Mucosa of stomach (tissue), 1 donor: ENCODE data around the gene LDLRAD3.

ENCODE experiments used
- H3K27me3 ChIP-seq: one replicate; pipeline ENCODE4 v1.7.0; 2013; ENCODE audit warnings: mild to moderate bottlenecking, low read length; ENCODE audit not compliant: control insufficient read depth, insufficient read depth
- H3K36me3 ChIP-seq: one replicate; pipeline ENCODE4 v1.7.0; 2013; ENCODE audit warnings: low read length; ENCODE audit not compliant: control insufficient read depth, insufficient read depth
- H3K4me1 ChIP-seq: one replicate; pipeline ENCODE4 v1.7.0; 2013; ENCODE audit warnings: mild to moderate bottlenecking, low read length; ENCODE audit not compliant: control insufficient read depth, insufficient read depth
- H3K4me3 ChIP-seq: one replicate; pipeline ENCODE4 v1.7.0; 2013; ENCODE audit warnings: low read length
- H3K9ac ChIP-seq: one replicate; pipeline ENCODE4 v1.7.0; 2013; ENCODE audit warnings: mild to moderate bottlenecking, low read length, moderate library complexity
- H3K9me3 ChIP-seq: one replicate; pipeline ENCODE4 v1.7.0; 2013; ENCODE audit warnings: mild to moderate bottlenecking, low read length, moderate library complexity; ENCODE audit not compliant: control insufficient read depth
- donor health status: Pancreatic carcinoma.

Gene LDLRAD3

GRCh38 chr11:36108881-36109589 is 165.2 kb downstream of the LDLRAD3 start:
- H3K36me3 ChIP-seq, result no peaks in the 10 kb centered on the region
- no peak overlapping the region for H3K9ac ChIP-seq
- H3K27me3 ChIP-seq, result no peaks in the 10 kb centered on the region
- H3K4me1 ChIP-seq, result no peaks in the 10 kb centered on the region
- no peak overlapping the region for H3K4me3 ChIP-seq
- no peaks in the 10 kb centered on the region for H3K9me3 ChIP-seq

GRCh38 chr11:36109590-36109849 is 165.7 kb downstream of the LDLRAD3 start:
- Histone ChIP-seq H3K4me3 (no peak overlapping the region), H3K27me3 (no peaks in the 10 kb centered on the region), H3K4me1 (no peaks in the 10 kb centered on the region), H3K9ac (no peak overlapping the region), H3K9me3 (no peaks in the 10 kb centered on the region), H3K36me3 (no peaks in the 10 kb centered on the region)

- Histone ChIP-seq H3K4me1 (no peaks in the 10 kb centered on the region), H3K36me3 (no peaks in the 10 kb centered on the region), H3K9ac (no peak overlapping the region), H3K27me3 (no peaks in the 10 kb centered on the region), H3K4me3 (no peak overlapping the region), H3K9me3 (no peaks in the 10 kb centered on the region)
These were observed 166.2 kb downstream of the LDLRAD3 start for GRCh38 chr11:36109850-36110606.

- no peaks in the 10 kb centered on the region for H3K9me3 ChIP-seq
- H3K27me3 ChIP-seq, result no peaks in the 10 kb centered on the region
- no peak overlapping the region for H3K4me3 ChIP-seq
- H3K4me1 ChIP-seq, result no peaks in the 10 kb centered on the region
- H3K9ac ChIP-seq, result no peak overlapping the region
- H3K36me3 ChIP-seq, result no peaks in the 10 kb centered on the region
These were observed 167.0 kb downstream of the LDLRAD3 start for GRCh38 chr11:36110668-36111410.

DNA sequence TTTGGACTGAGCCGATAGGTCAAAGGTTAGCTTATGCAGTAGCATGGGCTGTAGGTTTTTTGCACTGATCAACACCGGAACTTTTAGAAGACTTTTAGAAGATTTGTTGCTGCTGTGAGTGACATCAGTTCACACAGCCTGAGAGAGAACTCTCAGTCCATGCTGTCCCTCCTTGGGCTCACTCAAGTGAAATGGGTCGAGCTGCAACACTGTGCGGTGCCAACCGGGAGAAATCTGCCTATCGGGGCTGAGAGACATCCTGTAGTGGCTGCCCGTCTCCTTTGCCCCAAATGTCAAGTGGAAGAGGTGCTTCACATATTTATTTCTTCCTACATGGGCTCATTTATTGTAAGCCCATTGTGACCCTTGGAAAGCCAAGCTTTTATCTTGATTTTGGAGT is 170.2 kb downstream of the LDLRAD3 start:
- H3K27me3 ChIP-seq, result no peaks in the 10 kb centered on the region

GRCh38 chr11:36115378-36115801 is 171.5 kb downstream of the LDLRAD3 start:
- Histone ChIP-seq H3K4me3 (no peak overlapping the region), H3K9me3 (no peaks in the 10 kb centered on the region), H3K27me3 (no peaks in the 10 kb centered on the region)

More for the DNA sequence above, 170.2 kb downstream of the LDLRAD3 start:
- Histone ChIP-seq H3K9me3 (no peaks in the 10 kb centered on the region), H3K36me3 (no peaks in the 10 kb centered on the region), H3K9ac (no peak overlapping the region), H3K4me1 (no peaks in the 10 kb centered on the region), H3K4me3 (no peak overlapping the region)

DNA sequence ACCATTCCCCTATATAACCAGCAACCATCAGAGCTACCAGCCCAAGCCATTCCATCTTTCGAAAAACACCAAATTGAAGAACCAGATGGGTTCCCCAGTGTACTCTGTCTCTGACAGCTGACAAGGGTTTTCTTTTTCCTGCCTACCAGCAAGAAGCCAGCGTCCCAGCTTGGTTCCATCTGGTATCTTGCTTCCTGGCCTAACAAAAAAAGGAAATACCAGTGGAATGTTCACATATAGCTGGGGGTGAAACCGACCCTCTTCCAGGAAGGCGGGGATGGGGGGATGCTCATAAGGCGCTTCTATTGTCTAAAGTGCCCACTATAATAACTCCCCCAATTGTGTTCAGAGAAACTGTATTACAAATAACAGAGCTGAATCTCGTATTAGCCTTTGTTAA is 172.3 kb downstream of the LDLRAD3 start:
- Histone ChIP-seq H3K36me3 (no peaks in the 10 kb centered on the region), H3K4me3 (no peak overlapping the region), H3K27me3 (no peaks in the 10 kb centered on the region), H3K4me1 (no peaks in the 10 kb centered on the region), H3K9me3 (no peaks in the 10 kb centered on the region), H3K9ac (no peak overlapping the region)

More at GRCh38 chr11:36115378-36115801, 171.5 kb downstream of the LDLRAD3 start:
- Histone ChIP-seq H3K4me1 (no peaks in the 10 kb centered on the region), H3K36me3 (no peaks in the 10 kb centered on the region), H3K9ac (no peak overlapping the region)

DNA sequence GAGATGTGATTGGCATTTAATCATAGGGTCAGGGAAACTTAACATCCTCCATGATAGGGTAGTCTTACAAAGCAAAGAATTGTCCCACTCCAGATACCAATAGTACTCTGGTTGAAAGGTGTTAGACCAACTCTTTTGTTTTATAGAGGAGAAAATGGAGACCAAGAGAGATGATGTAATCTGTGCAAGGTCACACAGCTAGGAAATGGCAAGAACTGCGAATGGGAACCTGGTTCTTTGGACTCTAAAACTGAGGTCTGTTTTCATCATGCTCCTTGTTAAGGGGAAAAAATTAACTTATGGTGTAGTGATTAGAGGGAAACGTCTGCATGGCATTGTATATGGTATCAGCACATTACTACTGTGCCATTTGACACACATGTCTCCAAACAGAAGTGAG is 174.2 kb downstream of the LDLRAD3 start:
- Histone ChIP-seq H3K4me3 (no peak overlapping the region), H3K4me1 (no peaks in the 10 kb centered on the region), H3K27me3 (no peaks in the 10 kb centered on the region), H3K9ac (no peak overlapping the region), H3K36me3 (no peaks in the 10 kb centered on the region), H3K9me3 (no peaks in the 10 kb centered on the region)

DNA sequence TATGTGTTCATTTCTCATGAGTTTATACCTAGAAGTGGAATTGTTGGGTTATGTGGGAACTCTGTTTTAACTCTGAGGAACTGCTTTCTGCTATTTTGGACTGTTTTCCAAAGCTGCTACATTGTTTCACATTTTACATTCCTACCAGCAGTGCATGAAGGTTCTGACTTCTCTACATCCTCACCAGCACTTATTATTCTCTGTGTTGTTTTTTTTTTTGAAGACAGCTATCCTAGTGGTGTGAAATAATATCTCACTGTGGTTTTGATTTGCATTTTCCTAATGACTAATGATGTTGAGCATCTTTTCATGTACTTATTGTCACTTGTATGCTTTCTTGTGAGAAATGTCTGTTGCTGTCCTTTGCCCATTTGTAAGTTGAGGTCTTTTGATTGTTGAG is 175.4 kb downstream of the LDLRAD3 start:
- no peaks in the 10 kb centered on the region for H3K36me3 ChIP-seq
- H3K4me3 ChIP-seq, result no peak overlapping the region
- H3K27me3 ChIP-seq, result no peaks in the 10 kb centered on the region
- H3K9ac ChIP-seq, result no peak overlapping the region
- no peaks in the 10 kb centered on the region for H3K4me1 ChIP-seq
- H3K9me3 ChIP-seq, result no peaks in the 10 kb centered on the region

DNA sequence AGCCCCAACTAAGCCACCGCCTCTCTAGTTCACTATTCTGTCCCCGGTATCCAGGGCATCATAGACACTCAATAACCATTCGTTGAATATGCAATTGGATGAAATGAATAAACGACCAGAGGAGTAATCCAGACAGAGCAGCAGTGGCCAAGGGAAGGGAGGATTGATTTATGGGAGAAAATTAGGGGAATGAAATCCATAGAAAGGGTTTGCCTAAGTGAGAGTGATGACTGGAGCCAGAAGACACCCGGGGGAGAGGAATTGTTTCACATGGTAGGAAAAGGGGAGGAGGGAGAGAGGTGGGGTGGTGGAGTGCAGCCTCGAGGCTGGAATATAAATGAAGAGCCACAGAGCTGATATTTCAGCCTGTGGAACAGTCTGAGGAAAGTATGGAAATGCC is 177.2 kb downstream of the LDLRAD3 start:
- no peak overlapping the region for H3K4me3 ChIP-seq
- H3K9ac ChIP-seq, result no peak overlapping the region
- H3K9me3 ChIP-seq, result no peaks in the 10 kb centered on the region
- no peaks in the 10 kb centered on the region for H3K4me1 ChIP-seq
- H3K27me3 ChIP-seq, result no peaks in the 10 kb centered on the region
- H3K36me3 ChIP-seq, result no peaks in the 10 kb centered on the region

- H3K36me3 ChIP-seq, result no peaks in the 10 kb centered on the region
- no peak overlapping the region for H3K9ac ChIP-seq
- no peaks in the 10 kb centered on the region for H3K9me3 ChIP-seq
- H3K27me3 ChIP-seq, result no peaks in the 10 kb centered on the region
- no peak overlapping the region for H3K4me3 ChIP-seq
- H3K4me1 ChIP-seq, result no peaks in the 10 kb centered on the region
These were observed 178.8 kb downstream of the LDLRAD3 start for GRCh38 chr11:36122671-36123070.
